PC-9 (cell line): ENCODE data around the gene SF1. TPM values are rescaled to one million over a fixed set of nuclear protein-coding genes. Genes with fewer than 3 reads are reported as not detected.

ENCODE experiments used
- BruUV-seq: library from RNA; stranded (reverse); fragments of 400-500 nt; replicated peaks from 2 replicates; lab custom pipeline; 2021; lab: Mats Ljungman, UMichigan
- CTCF ChIA-PET: fragments of 300-600 bp; sonication (Branson Sonifier 250); formaldehyde crosslinking; loops from one replicate; lab custom pipeline; 2022; ENCODE audit warnings: antibody characterized with exemption; lab: Charles Lee
- POLR2A ChIA-PET: fragments of 300-600 bp; sonication (Branson Sonifier 250); formaldehyde crosslinking; loops from one replicate; lab custom pipeline; 2022; ENCODE audit warnings: antibody characterized with exemption; ENCODE audit not compliant: unreplicated experiment; lab: Charles Lee
- DNase-seq, 2 experiments: peaks; one replicate each; pipeline versions ENCODE4 v3.0.0 to v3.0.0-alpha.2; 2015 to 2022; ENCODE audit warnings: mixed read lengths in 1 of 2
- H2AFZ ChIP-seq: fragments of 200-600 bp; sonication (generic); 2 replicates; pipeline ENCODE4 v1.8.1; 2017; ENCODE audit warnings: antibody characterized with exemption
- H3F3A ChIP-seq: fragments of 200-600 bp; sonication (generic); 2 replicates; pipeline ENCODE4 v1.8.1; 2017; ENCODE audit warnings: antibody characterized with exemption, mild to moderate bottlenecking, low read depth; ENCODE audit not compliant: insufficient read depth
- H3K27ac ChIP-seq: fragments of 200-600 bp; sonication (generic); 2 replicates; pipeline ENCODE4 v1.6.1; 2016; ENCODE audit warnings: mixed run types
- H3K27me3 ChIP-seq: fragments of 200-600 bp; sonication (generic); 2 replicates; pipeline ENCODE4 v1.6.1; 2016; ENCODE audit warnings: low read depth, mixed run types; ENCODE audit not compliant: insufficient read depth
- H3K36me3 ChIP-seq: fragments of 200-600 bp; sonication (generic); 2 replicates; pipeline ENCODE4 v1.6.1; 2016; ENCODE audit warnings: low read depth, mixed run types
- H3K4me1 ChIP-seq: fragments of 200-600 bp; sonication (generic); replicated peaks from 2 replicates; pipeline ENCODE4 v1.6.1; 2016; ENCODE audit warnings: mixed run types; ENCODE audit not compliant: insufficient read depth
- H3K4me2 ChIP-seq: fragments of 200-600 bp; sonication (generic); 2 replicates; pipeline ENCODE4 v1.6.1; 2017; ENCODE audit warnings: mixed run types
- H3K4me3 ChIP-seq: fragments of 200-600 bp; sonication (generic); 2 replicates; pipeline ENCODE4 v1.6.1; 2016; ENCODE audit warnings: mixed run types
- H3K79me2 ChIP-seq: fragments of 200-600 bp; sonication (generic); 2 replicates; pipeline ENCODE4 v1.6.1; 2017; ENCODE audit warnings: low read depth, mixed run types
- H3K9me2 ChIP-seq: fragments of 200-600 bp; sonication (generic); 2 replicates; pipeline ENCODE4 v1.8.1; 2017; ENCODE audit warnings: mild to moderate bottlenecking; ENCODE audit not compliant: insufficient read depth
- H3K9me3 ChIP-seq: fragments of 200-600 bp; sonication (generic); 2 replicates; pipeline ENCODE4 v1.8.1; 2016; ENCODE audit warnings: low read depth; ENCODE audit not compliant: insufficient read depth
- H4K20me1 ChIP-seq: fragments of 200-600 bp; sonication (generic); 2 replicates; pipeline ENCODE4 v1.8.1; 2017; ENCODE audit not compliant: insufficient read depth
- EZH2 ChIP-seq: fragments of 200-600 bp; sonication (generic); IDR thresholded peaks from 2 replicates; pipeline ENCODE4 v1.8.0; 2017; ENCODE audit warnings: antibody characterized with exemption, low read depth
- intact Hi-C: fragments of 100-400 bp; cut with micrococcal nuclease; formaldehyde crosslinking; loops from one replicate; pipeline ENCODE4 v1.10.0; 2022; ENCODE audit not compliant: unreplicated experiment
- total RNA-seq: library from RNA; stranded (reverse); gene quantifications from 2 replicates; pipeline ENCODE4 v1.2.3, GENCODE V29; 2021
- TF ChIP-seq, protein P1 (sequence below): fragments of 200-600 bp; sonication (generic); conservative IDR thresholded peaks from 2 replicates; pipeline ENCODE4 v1.6.1; 2017; ENCODE audit warnings: mixed run types, antibody characterized with exemption, mild to moderate bottlenecking, moderate library complexity

Gene SF1
- total RNA-seq, 1 experiment from 2014 or later, result 336 TPM

GRCh38 chr11:64793271-64794160, 15.2 kb upstream of the SF1 start:
- H3K9me2 ChIP-seq, result no peaks in the 10 kb centered on the region
- H3K36me3 ChIP-seq, result no peaks in the 10 kb centered on the region
- H3K27me3 ChIP-seq, result no peaks in the 10 kb centered on the region
- H3K4me2 ChIP-seq, result no peak overlapping the region
- no peaks in the 10 kb centered on the region for H3K79me2 ChIP-seq
- no peaks in the 10 kb centered on the region for H3K9me3 ChIP-seq
- peaks cover 3% of the 10 kb centered on the region; the same call in 1 of the 2 replicates for H3F3A ChIP-seq
- H4K20me1 ChIP-seq, result no peaks in the 10 kb centered on the region
- no peak overlapping the region for H3K27ac ChIP-seq
- no peak overlapping the region for H2AFZ ChIP-seq
- H3K4me1 ChIP-seq, result no peaks in the 10 kb centered on the region
- no peak for TF ChIP-seq EZH2
- TF ChIP-seq, protein P1, sequence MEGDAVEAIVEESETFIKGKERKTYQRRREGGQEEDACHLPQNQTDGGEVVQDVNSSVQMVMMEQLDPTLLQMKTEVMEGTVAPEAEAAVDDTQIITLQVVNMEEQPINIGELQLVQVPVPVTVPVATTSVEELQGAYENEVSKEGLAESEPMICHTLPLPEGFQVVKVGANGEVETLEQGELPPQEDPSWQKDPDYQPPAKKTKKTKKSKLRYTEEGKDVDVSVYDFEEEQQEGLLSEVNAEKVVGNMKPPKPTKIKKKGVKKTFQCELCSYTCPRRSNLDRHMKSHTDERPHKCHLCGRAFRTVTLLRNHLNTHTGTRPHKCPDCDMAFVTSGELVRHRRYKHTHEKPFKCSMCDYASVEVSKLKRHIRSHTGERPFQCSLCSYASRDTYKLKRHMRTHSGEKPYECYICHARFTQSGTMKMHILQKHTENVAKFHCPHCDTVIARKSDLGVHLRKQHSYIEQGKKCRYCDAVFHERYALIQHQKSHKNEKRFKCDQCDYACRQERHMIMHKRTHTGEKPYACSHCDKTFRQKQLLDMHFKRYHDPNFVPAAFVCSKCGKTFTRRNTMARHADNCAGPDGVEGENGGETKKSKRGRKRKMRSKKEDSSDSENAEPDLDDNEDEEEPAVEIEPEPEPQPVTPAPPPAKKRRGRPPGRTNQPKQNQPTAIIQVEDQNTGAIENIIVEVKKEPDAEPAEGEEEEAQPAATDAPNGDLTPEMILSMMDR, result no peak
- H3K4me3 ChIP-seq, result no peak overlapping the region
- ChIA-PET CTCF (interaction anchor here (0.6 kb wide), 1 partner anchor 52 kb away, joined by 4 read pairs; no protein-coding TSS in a partner anchor), POLR2A (no interaction called here)
- no TSS peak for BruUV-seq
- DNase-seq, result no peak
- intact Hi-C loops, result no loop called here

DNA sequence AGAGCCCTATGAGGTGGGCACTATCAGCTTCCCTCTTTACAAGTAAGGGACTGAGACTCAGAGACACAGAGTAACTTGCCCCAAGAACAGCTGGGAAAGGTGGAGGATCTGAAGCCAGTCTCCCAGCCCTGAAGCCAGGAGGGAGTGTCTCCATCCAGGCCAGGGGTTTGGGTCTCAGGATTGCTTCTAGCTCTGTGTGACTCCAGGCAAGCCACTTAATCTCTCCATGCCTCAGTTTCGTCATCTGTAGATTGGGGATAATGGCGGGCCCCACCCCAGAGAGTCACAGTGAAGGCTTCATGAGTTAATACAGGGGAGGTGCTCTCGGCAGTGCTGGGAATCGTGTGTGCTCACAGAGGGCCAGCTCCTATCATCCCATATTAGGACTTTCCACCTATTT, 14.1 kb upstream of the SF1 start:
- no peaks in the 10 kb centered on the region for H3K36me3 ChIP-seq
- TF ChIP-seq EZH2, result no peak
- TF ChIP-seq, protein P1, result no peak
- H4K20me1 ChIP-seq, result no peaks in the 10 kb centered on the region
- no peaks in the 10 kb centered on the region for H3K9me3 ChIP-seq
- no peaks in the 10 kb centered on the region for H3K4me1 ChIP-seq
- H3K4me3 ChIP-seq, result no peak overlapping the region
- ChIA-PET CTCF (no interaction called here), POLR2A (interaction anchor here (0.6 kb wide), 1 partner anchor 1010 kb away, joined by 5 read pairs; no protein-coding TSS in a partner anchor)
- BruUV-seq, result no TSS peak
- no peaks in the 10 kb centered on the region for H3K9me2 ChIP-seq
- no peak overlapping the region for H2AFZ ChIP-seq
- H3K79me2 ChIP-seq, result no peaks in the 10 kb centered on the region
- no peak overlapping the region for H3K27ac ChIP-seq
- no peak overlapping the region for H3K4me2 ChIP-seq
- no peaks in the 10 kb centered on the region for H3F3A ChIP-seq
- intact Hi-C loops, result no loop called here
- no peaks in the 10 kb centered on the region for H3K27me3 ChIP-seq
- no peak for DNase-seq

GRCh38 chr11:64791781-64792291, 13.5 kb upstream of the SF1 start:
- TF ChIP-seq, protein P1, result no peak
- no peak for TF ChIP-seq EZH2
- H3K9me3 ChIP-seq, result no peaks in the 10 kb centered on the region
- POLR2A ChIA-PET, result no interaction called here
- H3K27ac ChIP-seq, result no peak overlapping the region
- no peak overlapping the region for H3K4me3 ChIP-seq
- no peaks in the 10 kb centered on the region for H3K9me2 ChIP-seq
- DNase-seq, result no peak
- H4K20me1 ChIP-seq, result no peaks in the 10 kb centered on the region
- no TSS peak for BruUV-seq
- H3K4me2 ChIP-seq, result no peak overlapping the region
- H3K27me3 ChIP-seq, result no peaks in the 10 kb centered on the region
- intact Hi-C loops, result no loop called here
- CTCF ChIA-PET, result interaction anchor here (0.5 kb wide), 1 partner anchor 10 kb away, joined by 3 read pairs; no protein-coding TSS in a partner anchor
- H2AFZ ChIP-seq, result no peak overlapping the region
- H3K4me1 ChIP-seq, result no peaks in the 10 kb centered on the region
- no peaks in the 10 kb centered on the region for H3K79me2 ChIP-seq
- no peaks in the 10 kb centered on the region for H3K36me3 ChIP-seq
- H3F3A ChIP-seq, result no peaks in the 10 kb centered on the region
